GM19463 (cell line): ENCODE data around the gene TGM4.
"Not testable (repeated sequence)": the region's sequence is repeated elsewhere in the genome, so short reads cannot be mapped to it uniquely, and the experiment has no call there.

Experiments used
- ATAC-seq: cut with Tn5 transposase; IDR thresholded peaks from one replicate; pipeline ENCODE4 v1.9.1; 2021; ENCODE audit warnings: mild to moderate bottlenecking, moderate library complexity; ENCODE audit not compliant: unreplicated experiment

TGM4 gene

GRCh38 chr3:44874308-44874707, at the start of gene TGM4:
Gene TGM4, plus strand, starts transcription at chr3:44874608. Its CDS starts 71 bp downstream, at chr3:44874679.
- ATAC-seq: no peak

DNA sequence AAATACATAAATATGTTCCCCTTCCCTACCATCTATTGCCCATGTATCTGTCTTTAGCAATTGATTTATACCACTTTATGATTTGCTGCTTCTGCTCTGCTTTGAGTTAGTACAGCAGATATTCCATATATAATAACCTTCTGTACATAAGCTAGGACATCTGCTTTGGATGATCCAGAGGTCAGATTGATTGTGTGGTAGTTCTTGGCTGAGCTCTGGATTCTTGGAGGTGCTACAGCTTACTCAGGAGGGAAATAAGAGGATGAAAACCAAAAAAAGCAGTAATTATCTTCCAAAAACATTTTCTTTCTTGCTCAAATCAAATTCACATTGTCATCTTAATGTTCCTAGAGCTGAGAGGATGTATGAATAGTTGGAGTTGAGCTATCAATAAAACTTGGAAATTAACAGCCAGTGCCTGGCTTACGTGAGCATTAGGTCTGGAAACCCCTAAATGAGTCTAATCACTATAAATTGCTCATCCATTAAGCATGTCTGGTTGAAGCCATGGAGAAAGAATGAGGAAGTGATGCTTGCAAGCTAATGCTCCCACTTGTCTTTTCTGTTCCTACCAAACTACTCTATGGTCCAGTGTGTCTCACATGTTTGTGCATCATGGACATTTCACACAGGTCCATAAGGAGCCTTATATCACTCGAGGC, 49.0 kb upstream of the TGM4 start:
- ATAC-seq: peak; percentile 47

- no peak for ATAC-seq
Observed at GRCh38 chr3:44827196-44827595, 47.2 kb upstream of the TGM4 start.

- no peak for ATAC-seq
Observed at GRCh38 chr3:44831232-44831631, 43.2 kb upstream of the TGM4 start.

DNA sequence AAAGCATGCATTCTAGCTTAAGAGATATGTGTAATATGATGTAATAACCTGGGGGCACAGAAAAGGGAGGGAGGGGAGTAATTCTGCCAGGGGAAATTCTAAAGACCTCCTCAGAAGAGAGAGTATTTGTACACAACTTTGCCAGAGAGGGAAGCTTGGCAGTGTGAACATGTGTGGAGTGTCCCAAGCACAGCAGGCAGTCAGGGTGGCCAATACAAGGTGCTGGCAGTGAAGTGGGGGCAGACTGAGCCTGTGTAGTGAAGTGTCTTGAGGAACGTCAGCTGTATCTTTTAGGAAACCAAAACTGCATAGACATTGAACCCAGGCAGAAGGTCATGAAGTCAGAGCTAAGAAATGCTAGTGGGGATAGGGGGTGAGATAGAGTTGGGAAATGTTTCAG, 42.4 kb upstream of the TGM4 start:
- no peak for ATAC-seq

- ATAC-seq: no peak
Observed at GRCh38 chr3:44832965-44833364, 41.4 kb upstream of the TGM4 start.

DNA sequence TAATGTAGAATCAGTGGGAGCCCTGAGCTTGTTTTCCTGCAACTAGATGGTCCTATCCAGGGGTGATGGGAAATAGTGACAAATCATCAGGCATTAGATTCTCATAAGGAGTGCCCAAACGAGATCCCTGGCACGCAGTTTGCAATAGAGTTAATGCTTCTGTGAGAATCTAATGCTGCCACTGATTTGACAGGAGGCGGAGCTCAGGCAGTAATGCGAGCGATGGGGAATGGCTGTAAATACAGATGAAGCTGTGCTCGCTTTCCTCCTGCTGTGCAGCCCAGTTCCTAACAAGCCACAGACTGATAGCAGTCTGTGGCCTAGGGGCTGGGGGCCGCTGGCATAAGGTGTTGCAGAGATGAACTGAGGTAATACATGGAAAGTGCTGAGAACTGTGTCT, 41.0 kb upstream of the TGM4 start:
- no peak for ATAC-seq

DNA sequence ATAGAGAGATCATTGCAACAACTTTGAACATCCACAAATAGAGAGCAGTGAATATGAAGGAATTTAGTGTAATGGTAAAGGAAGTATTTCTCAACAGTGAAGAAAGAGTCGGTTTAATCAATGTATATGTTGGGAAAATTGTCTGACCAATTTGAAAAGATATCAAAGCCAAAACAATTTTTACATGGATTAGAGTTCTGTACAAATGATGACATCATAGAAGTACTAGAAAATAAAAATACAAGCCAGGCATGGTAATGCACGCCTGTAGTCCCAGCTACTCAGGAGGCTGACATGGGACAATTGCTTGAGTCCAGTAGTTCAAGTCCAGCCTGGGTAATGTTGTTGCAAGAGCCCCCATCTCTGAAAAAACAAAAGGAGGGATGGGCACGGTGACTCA, 38.7 kb upstream of the TGM4 start:
- ATAC-seq: no peak

DNA sequence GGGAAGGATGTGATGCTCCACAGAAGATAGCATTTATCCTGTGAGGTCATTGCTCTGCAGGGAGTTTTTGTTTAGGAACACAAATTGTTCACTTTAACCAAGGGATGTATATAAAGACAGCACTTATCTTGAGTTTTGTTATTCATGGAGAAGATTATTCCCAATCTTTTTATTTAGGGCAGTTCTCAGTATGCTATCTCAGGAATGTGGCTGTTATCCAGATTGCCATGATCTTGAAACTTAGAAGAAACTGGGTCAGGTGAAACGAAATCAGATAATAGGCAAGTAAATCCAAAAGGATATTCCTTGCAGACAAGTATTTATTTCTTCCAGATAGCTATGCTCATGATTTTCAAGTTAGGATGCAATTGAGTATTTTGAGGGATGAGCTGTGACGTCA, 32.0 kb upstream of the TGM4 start:
- no peak for ATAC-seq

DNA sequence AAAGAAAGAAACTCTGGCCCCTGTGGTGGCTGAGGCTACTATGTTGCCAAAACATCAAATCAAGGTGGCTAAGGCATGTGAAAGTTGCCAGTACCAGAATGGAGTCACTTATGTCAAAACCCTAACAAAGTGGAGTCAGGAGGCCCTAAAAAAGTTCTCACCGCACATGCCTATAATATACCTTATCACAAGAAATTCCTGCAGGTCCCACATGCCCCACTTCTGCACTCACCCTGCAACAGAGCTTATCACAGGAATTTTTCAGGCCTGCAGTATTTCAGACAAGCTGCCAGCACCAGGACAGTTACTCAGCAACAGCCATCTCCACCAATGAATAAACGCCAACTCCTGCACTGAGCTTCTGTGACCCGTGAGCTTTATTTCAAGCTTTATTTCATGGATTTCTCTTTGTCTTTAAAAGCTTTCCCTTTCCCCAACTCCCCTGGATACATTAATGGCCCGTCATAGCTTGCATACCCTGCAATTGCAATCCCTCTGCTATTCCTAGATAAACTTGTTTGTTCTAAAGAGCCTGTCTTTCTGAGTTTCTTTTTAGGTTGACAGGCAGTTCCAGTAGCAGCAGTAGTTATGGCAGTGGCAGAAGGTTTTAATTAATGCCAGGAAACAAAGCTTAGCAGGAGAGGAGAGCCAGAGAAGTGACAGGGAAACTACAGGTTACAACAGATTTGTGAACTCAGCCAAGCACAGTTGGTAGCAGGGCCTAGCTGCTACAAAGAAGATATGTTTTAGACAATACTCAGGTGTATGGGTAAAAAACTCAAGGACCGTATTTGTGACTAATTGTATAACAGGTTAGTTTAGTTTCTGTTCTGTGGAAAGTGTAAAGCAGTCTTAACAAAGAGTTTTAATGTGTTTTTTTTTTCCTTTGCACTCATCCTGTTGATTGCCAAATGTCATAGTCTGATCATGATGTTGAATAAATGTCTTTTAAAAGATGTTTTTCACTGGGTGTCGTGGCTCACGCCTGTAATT, 28.6 kb upstream of the TGM4 start:
- ATAC-seq: no peak

- no peak for ATAC-seq
Observed at GRCh38 chr3:44848634-44849033, 25.8 kb upstream of the TGM4 start.

DNA sequence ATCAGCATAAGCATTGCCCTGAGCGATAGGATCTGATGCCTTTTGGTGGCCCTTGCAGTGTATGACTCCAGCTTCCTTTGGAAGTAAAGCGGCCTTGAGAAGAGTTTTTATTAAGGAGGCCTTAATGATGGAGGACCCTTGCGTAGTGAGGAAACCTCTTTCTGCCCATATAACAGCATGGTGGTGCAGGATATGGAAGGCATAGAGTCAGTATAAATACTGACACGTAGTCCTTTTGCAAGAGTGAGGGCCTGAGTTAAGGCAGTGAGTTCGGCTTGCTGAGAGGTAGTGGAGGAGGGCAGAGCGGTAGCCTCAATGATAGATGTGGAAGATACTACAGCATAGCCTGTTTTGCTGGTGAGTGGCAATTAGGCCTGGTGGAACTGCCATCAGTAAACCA, 17.7 kb upstream of the TGM4 start:
- ATAC-seq: not testable (repeated sequence)

GRCh38 chr3:44860117-44860516, 14.3 kb upstream of the TGM4 start:
- ATAC-seq: no peak

DNA sequence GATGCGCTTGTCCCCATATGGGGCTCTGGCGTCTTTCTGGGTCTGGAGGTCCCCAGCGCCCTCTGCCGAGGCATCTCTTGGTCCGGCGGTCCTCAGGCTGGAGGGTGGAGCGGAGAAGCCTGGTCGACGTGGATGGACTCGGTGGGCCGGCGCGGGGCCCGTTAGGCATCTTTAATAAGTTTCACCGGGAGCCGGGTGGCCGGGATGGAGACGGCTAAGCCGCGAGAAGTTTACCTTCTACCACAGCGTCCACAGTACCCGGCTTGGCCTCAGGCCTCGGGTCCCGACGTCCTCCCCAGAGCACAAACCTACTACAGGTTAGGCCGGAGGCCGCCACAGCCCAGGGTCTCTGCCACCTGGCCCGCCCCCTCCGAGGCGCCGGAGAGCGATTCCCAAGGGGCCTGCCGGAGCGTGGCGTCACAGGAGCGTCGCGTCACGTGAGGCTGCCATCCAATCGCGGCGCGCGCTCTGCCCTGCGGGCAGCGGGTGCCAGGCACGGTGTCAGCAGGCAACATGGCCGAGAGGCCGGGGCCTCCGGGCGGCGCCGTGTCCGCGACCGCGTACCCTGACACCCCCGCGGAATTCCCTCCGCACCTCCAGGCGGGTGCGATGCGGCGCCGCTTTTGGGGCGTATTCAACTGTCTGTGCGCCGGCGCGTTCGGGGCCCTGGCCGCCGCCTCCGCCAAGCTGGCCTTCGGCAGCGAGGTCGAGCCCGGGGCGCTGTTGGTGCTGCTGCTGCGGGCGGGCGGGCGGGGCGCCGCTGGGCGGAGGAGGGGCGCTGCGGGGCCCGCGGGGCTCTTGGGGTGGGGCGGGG, 12.8 kb upstream of the TGM4 start, which contains the start of gene TMEM42:
Gene TMEM42, plus strand, starts transcription at position 501 of the 814 bp plus-strand sequence. Its CDS starts 13 bp downstream, at position 514.
- ATAC-seq: peak; percentile 97

DNA sequence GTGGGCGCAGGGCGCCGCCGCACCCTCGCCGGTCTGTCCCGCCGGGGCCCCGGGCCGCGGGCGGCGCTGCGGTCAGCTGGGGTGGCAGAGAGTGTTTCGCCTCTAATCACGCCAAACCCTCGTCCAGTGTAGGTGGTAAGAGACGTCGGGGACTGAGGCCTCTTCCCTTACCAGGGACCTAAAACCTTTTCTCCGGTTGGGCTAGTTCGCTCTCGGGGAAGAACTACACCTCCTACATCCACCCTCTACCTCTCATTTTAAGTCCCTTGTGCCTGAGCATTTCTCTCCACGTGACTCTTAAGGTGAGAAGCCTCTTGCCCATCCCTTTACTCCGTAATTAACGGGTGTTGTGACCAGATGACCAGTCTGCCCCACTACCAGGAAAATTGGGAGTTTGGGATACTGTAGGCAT, 12.2 kb upstream of the TGM4 start:
- peak; percentile 25 for ATAC-seq

- no peak for ATAC-seq
Observed at GRCh38 chr3:44865272-44866035, 9.0 kb upstream of the TGM4 start.

DNA sequence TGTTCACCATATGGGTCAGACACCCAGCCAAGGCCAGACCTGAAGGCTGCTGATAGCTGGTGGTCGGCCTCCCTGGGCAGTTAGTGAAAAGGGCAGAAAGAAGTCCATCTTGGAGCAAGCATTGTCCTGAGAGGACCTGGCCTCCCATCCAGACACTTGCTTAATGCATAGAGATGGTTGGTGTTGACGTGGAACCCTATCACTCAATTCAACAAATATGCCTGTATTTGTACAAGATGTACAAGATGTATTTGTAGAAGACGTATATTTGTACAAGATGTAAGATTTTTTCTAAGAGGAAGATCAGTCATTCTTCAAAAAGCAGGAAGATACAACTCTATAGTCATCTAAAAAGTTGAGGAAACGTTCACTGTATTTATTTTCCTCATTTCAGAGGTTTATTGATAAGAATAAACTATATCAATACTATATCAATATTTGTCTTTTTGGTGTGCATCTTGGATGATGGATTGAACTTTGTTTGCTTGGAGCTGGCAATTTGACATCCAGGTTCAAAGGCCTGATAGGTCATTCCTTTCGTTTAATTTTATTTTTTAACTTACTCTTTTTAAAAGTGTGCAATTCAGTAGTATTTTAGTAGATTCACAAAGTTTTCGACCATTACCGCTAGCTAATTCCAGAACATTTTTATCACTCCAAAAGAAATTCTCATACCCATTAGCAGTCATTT, 6.8 kb upstream of the TGM4 start:
- ATAC-seq: no peak

- no peak for ATAC-seq
Observed at GRCh38 chr3:44870375-44871061, 3.9 kb upstream of the TGM4 start.

GRCh38 chr3:44875596-44875995, 1.2 kb downstream of the TGM4 start:
- no peak for ATAC-seq
